Psoas muscle (tissue), 8 donors: ENCODE measurements around the gene PARK7. TPM values are rescaled to one million over a fixed set of nuclear protein-coding genes. Genes with fewer than 3 reads are reported as not detected.

ENCODE experiments used
- ATAC-seq, 4 donors: fragments of 200-7000 bp; cut with Tn5 transposase; one replicate each; pipeline ENCODE4 v1.9.1; 2020; ENCODE audit warnings: moderate library complexity in 3 of 4, mild to moderate bottlenecking in 2 of 4
- DNase-seq, 2 donors: peaks; one replicate each; pipeline ENCODE4 v3.0.0-alpha.2; 2020
- H3K27ac ChIP-seq: fragments of 200-600 bp; one replicate; pipeline ENCODE4 v1.8.0; 2022
- H3K27me3 ChIP-seq, 3 donors: fragments of 200-600 bp in 1 of 3; one replicate each; pipeline versions ENCODE4 v1.6.1 to v1.8.0; 2013 to 2022; ENCODE audit warnings: low read length in 2 of 3, mild to moderate bottlenecking in 2 of 3, moderate library complexity in 1 of 3; ENCODE audit not compliant: insufficient read depth in 3 of 3
- H3K36me3 ChIP-seq, 2 donors: fragments of 200-600 bp in 1 of 2; one replicate each; pipeline versions ENCODE4 v1.6.1 to v1.8.0; 2013 to 2022; ENCODE audit warnings: low read depth in 1 of 2, mild to moderate bottlenecking in 1 of 2, moderate library complexity in 1 of 2; ENCODE audit not compliant: insufficient read depth in 1 of 2
- H3K4me1 ChIP-seq: fragments of 200-600 bp; one replicate; pipeline ENCODE4 v1.8.0; 2022
- H3K4me3 ChIP-seq: fragments of 200-600 bp; one replicate; pipeline ENCODE4 v1.8.0; 2022; ENCODE audit warnings: mild to moderate bottlenecking
- H3K9me3 ChIP-seq: fragments of 200-600 bp; one replicate; pipeline ENCODE4 v1.8.0; 2022
- WGBS, 3 donors: extraction: QIAGEN DNeasy Blood & Tissue Kit; methylation state at CpG; one replicate each; pipeline versions ENCODE4 v1.1.6 to v1.1.7; 2013; 5-methylcytosine and 5-hydroxymethylcytosine counted together
- intact Hi-C, 2 donors: fragments of 100-400 bp; cut with DNase I; formaldehyde crosslinking; loops; one replicate each; pipeline versions ENCODE4 v1.11.0 to v1.14.2; 2022
- polyA plus RNA-seq, 3 donors: library from polyadenylated mRNA; stranded (reverse); fragments of 200-250 nt; gene quantifications; one replicate each; pipeline ENCODE4 v1.2.3, GENCODE V29; 2013
- total RNA-seq, 4 donors: library from RNA; stranded (reverse); fragmentation: NEBNext Ultra II Directional in 2 of 4; extraction: Animal tissue kit (Norgen Biotek cat#: 25700) in 2 of 4; gene quantifications; one replicate each; pipeline versions ENCODE4 v1.2.1 to v1.2.4, GENCODE V29; 2021 to 2023
- TF ChIP-seq, protein P1 (sequence below): fragments of 200-600 bp; IDR thresholded peaks from one replicate; pipeline ENCODE4 v1.8.0; 2022; ENCODE audit warnings: antibody characterized with exemption
- donor health status: healthy with polysubstance abuse.
- donor health status: DM: no; HTN: no; CAD: no; lungs with moderate emphysema.
- donor health status: Bipolar disorder and iron deficiency.
- donor health status: healthy.
- donor health status: DM: yes; HTN: yes; CAD: no.
- donor health status: DM: no; HTN: no; CAD: no.
- donor health status: DM: no; HTN: no; CAD: no.
- donor health status: DM: yes; HTN: yes; CAD: no.

PARK7 gene
- total and polyA plus RNA-seq, 7 donors, result 389 to 467 (median 430) TPM

GRCh38 chr1:8002921-8003320 is 41.4 kb downstream of the PARK7 start:
- ATAC-seq (no peak), DNase-seq (no peak)
- Histone ChIP-seq H3K4me1 (peaks cover 34% of the 10 kb centered on the region), H3K4me3 (no peak overlapping the region), H3K36me3 (no peaks in the 10 kb centered on the region), H3K27me3 (no peaks in the 10 kb centered on the region), H3K27ac (no peak overlapping the region), H3K9me3 (no peaks in the 10 kb centered on the region)
- TF ChIP-seq, protein P1, sequence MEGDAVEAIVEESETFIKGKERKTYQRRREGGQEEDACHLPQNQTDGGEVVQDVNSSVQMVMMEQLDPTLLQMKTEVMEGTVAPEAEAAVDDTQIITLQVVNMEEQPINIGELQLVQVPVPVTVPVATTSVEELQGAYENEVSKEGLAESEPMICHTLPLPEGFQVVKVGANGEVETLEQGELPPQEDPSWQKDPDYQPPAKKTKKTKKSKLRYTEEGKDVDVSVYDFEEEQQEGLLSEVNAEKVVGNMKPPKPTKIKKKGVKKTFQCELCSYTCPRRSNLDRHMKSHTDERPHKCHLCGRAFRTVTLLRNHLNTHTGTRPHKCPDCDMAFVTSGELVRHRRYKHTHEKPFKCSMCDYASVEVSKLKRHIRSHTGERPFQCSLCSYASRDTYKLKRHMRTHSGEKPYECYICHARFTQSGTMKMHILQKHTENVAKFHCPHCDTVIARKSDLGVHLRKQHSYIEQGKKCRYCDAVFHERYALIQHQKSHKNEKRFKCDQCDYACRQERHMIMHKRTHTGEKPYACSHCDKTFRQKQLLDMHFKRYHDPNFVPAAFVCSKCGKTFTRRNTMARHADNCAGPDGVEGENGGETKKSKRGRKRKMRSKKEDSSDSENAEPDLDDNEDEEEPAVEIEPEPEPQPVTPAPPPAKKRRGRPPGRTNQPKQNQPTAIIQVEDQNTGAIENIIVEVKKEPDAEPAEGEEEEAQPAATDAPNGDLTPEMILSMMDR, result no peak
- intact Hi-C loops, result no loop called here
- 95 to 98% (median 97%) methylated on average over 4 of the region's 4 CpGs for WGBS, 3 donors

DNA sequence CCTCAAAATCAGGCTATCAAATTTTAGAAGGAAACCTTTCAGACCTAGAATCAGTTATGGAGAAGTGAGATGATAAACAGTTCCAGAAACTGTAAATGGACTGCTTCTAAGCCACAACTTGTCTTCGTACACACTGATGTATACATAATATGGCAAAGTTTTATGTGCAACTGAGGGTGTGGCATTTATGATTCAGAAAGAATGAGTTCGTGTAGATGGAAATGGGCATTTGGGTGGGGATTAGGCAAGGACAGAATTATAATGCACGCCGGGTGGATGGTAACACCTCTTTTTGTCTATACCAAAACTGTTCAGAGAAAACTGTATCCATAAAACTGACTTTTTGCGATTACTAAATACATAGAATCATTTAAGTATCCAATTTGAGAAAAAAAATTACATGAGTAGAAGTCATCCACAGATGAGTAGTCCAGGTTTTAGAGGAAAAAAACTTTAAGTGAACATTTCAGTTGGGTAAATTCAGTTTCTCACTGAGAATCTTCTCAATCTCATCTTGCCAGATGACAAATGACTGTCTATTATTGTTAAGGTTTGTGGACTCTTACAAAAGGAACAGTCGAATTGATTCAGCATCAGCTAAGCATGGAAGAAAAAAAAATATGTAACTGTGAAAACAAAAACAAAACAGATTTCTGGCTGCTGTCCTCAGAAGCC is 42.1 kb downstream of the PARK7 start:
- Histone ChIP-seq H3K9me3 (no peaks in the 10 kb centered on the region), H3K4me3 (no peak overlapping the region), H3K27ac (peak overlapping the region; percentile 86), H3K4me1 (peaks cover 34% of the 10 kb centered on the region), H3K27me3 (no peaks in the 10 kb centered on the region), H3K36me3 (no peaks in the 10 kb centered on the region)
- ATAC-seq, result no peak
- no peak for DNase-seq
- intact Hi-C loops, result no loop called here
- TF ChIP-seq, protein P1, result no peak
- WGBS, 3 donors, result 83 to 85% (median 84%) methylated on average over 6 of the region's 6 CpGs

- peak overlapping the region; percentile 17 for H3K4me3 ChIP-seq
- H3K9me3 ChIP-seq, result no peaks in the 10 kb centered on the region
- DNase-seq (peak; percentile 35 to 74), ATAC-seq (peak; percentile 15 to 43 (median 26))
- TF ChIP-seq, protein P1, result no peak
- H3K27ac ChIP-seq, result peak overlapping the region; percentile 86
- WGBS, 3 donors, result 42 to 65% (median 45%) methylated on average over 18 of the region's 18 CpGs
- peaks cover 34% of the 10 kb centered on the region for H3K4me1 ChIP-seq
- no peaks in the 10 kb centered on the region for H3K27me3 ChIP-seq
- intact Hi-C loops, result no loop called here
- no peaks in the 10 kb centered on the region for H3K36me3 ChIP-seq
These were observed 42.7 kb downstream of the PARK7 start for GRCh38 chr1:8004113-8004802.

DNA sequence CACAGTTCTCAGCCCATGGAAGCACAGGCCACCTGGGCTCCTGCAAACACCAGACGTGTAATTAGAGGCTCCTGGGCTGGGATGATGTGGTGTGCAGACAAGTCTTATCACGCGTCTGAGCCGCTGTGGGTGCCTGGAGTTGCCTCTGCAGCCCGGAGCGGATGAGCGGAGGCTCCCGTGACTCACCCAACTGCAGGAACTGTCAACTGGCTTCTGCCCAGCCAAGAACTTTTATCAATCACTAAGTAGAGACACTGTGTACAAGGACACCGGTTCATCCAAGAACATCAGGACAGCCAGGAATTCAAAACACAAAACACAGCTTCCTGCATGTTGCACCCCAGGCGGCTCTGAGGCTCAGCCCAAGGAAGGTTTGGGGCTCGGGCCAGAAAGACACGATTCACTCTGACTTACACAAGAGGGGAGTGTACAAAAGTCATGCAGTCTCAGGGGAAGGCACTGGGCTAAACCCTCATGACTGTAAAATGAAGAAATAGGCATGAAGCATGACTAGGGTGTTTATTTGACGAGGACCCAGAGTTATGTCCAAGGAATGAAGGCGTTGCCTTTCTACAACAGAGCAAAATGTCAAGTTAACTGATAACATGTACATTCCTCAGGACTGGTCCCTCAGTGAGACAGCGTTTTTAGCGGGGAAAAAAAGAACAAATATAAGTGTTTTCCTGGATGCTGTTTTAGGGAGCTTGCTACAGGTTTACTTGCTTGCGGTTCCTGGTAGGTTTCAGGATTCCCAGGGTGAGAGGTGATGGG is 43.5 kb downstream of the PARK7 start:
- DNase-seq (peak; percentile 92 to 97), ATAC-seq (peak; percentile 89 to 91 (median 90))
- intact Hi-C loops, result no loop called here
- H3K9me3 ChIP-seq, result no peaks in the 10 kb centered on the region
- TF ChIP-seq, protein P1, result no peak
- H3K4me3 ChIP-seq, result peak overlapping the region; percentile 17
- WGBS, 3 donors, result 15 to 29% (median 18%) methylated on average over 17 of the region's 17 CpGs
- peak overlapping the region; percentile 86 for H3K27ac ChIP-seq
- no peaks in the 10 kb centered on the region for H3K36me3 ChIP-seq
- peaks cover 38% of the 10 kb centered on the region for H3K4me1 ChIP-seq
- no peaks in the 10 kb centered on the region for H3K27me3 ChIP-seq
